Stimulated activated CD4-positive, alpha-beta T cell treated with anti-CD3 and anti-CD28 coated beads, Interleukin-2, amount 100 ng/mL, for 48 hours (primary cell): ENCODE data around the gene PNMA3.
"Not testable (repeated sequence)": the region's sequence is repeated elsewhere in the genome, so short reads cannot be mapped to it uniquely, and the experiment has no call there.

Source experiments
- DNase-seq, 2 donors: peaks; one replicate each; pipeline ENCODE4 v3.0.0-alpha.2; 2020

The PNMA3 gene

DNA sequence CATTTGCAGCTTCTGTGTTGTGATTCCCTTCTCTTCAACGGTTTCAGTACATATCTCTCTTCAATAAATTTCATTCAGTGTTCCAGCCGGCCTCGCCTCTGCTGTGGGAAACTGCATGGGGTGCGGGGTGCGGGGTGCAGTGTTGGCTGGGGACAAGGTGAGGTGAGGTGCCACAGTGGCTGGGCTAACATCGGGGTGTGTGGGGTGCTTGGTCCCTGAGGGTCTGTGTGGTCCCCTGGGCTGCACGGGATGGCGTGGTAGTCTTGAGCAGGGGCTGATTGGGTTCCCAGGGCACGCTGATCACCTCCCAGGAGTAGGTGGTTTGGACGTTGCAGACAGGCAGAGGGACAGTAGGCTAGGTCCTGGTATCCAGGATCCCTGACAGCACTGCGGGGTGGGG is 18.7 kb downstream of the PNMA3 start:
- DNase-seq: no peak

DNA sequence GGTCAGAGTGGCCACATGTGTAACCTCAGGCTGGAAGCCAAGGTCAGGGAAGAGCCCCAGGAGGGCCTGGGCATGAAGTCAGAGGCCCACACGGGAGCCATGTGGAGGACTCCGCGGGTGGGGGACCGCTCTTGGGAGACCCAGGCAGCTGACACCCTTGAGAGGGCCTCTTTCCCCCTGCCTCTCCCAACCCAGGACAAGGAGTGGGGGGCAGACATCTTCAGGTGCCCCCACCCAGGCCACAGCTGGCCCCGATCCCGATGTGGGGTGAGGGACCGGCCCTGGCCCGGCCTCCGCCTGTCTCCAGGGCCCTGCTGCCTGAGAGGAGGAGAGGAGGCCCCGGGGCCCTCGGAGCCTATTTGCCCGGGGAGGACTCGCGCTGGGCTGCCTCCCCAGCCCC is 19.1 kb downstream of the PNMA3 start:
- no peak for DNase-seq

- DNase-seq: not testable (repeated sequence)
Observed at GRCh38 chrX:153077437-153078135, 21.3 kb downstream of the PNMA3 start.

- DNase-seq: not testable (repeated sequence)
Observed at GRCh38 chrX:153083238-153083923, 27.1 kb downstream of the PNMA3 start.

- no peak for DNase-seq
Observed at GRCh38 chrX:153102418-153102817, 46.1 kb downstream of the PNMA3 start.

DNA sequence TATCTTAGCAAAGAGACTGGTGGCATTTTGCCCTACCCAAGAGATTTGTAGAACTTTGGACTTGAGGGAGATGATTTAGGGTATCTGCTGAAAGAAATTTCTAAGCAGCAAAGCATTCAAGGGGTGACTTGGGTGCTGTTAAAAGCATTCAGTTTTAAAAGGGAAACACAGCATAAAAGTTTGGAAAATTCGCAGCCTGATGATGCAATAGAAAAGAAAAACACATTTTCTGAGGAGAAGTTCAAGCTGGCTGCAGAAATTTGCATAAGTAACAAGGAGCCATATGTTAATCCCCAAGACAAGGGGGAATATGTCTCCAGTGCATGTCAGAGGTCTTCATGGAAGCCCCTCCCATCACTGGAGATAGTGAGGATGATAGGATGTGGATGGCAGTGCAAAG is 48.7 kb downstream of the PNMA3 start:
- DNase-seq: not testable (repeated sequence)

DNA sequence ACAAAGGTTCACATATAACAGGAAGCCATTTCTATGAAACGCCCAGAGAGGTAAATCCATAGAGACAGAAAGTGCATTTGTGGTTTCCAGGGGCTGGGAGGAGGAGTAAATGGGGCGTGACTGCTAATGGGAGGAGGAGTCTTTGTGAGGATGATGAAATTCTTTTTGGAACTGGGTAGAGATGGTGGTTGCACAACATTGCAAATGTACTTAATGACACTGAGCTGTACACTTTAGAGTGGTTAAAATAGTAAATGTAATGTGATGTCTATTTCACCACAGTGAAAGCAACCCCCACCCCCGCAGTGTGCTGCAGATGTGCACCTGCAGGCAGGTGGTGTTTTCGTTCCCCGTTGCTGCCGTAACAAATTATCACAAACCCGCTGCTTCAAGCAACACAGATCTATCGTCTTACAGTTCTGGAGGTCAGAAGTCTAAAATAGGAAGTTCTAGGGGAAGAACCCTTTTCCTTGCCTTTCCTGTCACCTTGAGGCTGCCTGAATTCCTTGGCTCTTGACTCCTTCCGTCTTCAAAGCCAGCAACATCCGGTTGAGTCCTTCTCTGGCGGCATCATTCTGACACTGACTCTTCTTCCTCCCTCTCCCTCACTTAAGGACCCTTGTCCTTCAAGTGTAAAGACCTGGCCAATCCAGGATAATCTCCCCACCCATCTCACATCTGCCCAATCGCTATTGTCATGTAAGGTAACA is 50.0 kb downstream of the PNMA3 start:
- not testable (repeated sequence) for DNase-seq
